Central memory CD4-positive, alpha-beta T cell (primary cell): ENCODE results near the gene KTI12.
"Not testable (repeated sequence)": the region's sequence is repeated elsewhere in the genome, so short reads cannot be mapped to it uniquely, and the experiment has no call there.

Experiments
- DNase-seq: peaks from one replicate; pipeline ENCODE4 v3.0.0; 2022

The KTI12 gene

GRCh38 chr1:52037402-52037814, 3.8 kb upstream of the KTI12 start:
- no peak for DNase-seq

DNA sequence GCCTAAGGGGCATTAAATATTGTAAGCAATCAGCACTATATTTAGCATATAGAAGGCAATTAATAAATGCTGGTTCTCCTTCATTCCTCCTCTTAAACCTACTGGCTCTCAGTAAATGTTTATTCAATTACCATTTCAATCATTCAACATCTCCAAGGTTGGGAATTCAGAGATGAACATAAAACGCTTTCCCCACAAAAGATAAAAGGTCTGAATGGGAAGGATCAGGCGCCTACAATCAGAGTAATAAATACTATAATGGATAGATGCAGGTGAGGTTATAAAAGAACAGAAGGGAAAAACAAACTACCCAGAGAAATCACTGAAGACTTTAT, 407 bp upstream of the KTI12 start:
- no peak for DNase-seq

GRCh38 chr1:52032785-52033131, 852 bp downstream of the KTI12 start:
- DNase-seq: no peak

GRCh38 chr1:52032124-52032784, 1.4 kb downstream of the KTI12 start:
- no peak for DNase-seq

- not testable (repeated sequence) for DNase-seq
Observed at GRCh38 chr1:52028839-52029238, 4.8 kb downstream of the KTI12 start.

- no peak for DNase-seq
Observed at GRCh38 chr1:52028328-52028727, 5.3 kb downstream of the KTI12 start.

GRCh38 chr1:52026278-52026677, 7.3 kb downstream of the KTI12 start:
- no peak for DNase-seq

DNA sequence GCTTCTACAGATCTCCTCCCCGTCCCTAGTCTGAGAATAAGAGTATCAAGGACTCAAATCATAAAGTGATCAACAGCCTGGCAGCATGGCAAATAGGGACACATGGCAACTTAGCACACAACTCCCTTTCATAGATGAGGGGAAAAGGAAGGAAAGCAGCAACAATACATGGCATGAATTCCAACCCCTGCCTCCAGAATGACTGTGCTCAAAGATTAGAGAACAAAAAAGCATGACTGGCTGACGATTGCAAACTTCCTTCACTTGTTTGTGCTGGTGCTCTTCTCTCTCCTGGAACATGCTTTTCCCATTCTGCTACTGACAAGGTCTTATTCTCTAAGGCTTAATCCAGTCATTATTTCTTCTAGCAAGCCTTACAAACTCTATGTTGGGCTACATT, 11.5 kb downstream of the KTI12 start:
- no peak for DNase-seq

- DNase-seq: no peak
Observed at GRCh38 chr1:52008071-52008809, 25.4 kb downstream of the KTI12 start.

DNA sequence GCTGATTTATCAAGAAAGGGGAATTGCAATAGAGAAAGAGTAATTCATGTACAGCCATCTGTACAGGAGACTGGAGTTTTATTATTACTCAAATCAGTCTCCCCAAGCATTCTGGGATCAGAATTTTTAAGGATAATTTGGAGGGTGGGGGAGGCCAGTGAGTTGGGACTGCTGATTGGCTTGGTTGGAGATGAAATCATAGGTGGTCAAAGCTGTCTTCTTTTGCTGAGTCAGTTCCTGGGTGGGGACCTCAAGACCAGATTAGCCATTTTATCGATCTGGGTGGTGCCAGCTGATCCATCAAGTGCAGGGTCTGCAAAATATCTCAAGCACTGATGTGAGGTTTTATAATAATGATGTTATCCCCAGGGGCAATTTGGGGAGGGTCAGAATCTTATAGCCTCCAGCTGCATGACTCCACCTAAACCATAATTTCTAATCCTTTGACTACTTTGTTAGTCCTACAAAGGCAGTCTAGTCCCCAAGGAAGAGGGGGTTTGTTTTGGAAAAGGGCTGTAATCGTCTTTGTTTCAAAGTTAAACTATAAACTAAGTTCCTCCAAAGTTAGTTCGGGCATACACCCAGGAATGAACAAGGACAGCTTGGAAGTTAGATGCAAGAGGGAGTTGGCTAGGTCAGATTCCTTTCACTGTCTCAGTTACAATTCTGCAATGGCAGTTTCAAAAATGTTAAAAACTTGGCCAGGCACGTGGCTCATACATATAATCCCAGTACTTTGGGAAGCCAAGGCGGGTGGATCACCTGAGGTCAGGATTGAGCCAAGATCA, 26.2 kb downstream of the KTI12 start:
- no peak for DNase-seq

DNA sequence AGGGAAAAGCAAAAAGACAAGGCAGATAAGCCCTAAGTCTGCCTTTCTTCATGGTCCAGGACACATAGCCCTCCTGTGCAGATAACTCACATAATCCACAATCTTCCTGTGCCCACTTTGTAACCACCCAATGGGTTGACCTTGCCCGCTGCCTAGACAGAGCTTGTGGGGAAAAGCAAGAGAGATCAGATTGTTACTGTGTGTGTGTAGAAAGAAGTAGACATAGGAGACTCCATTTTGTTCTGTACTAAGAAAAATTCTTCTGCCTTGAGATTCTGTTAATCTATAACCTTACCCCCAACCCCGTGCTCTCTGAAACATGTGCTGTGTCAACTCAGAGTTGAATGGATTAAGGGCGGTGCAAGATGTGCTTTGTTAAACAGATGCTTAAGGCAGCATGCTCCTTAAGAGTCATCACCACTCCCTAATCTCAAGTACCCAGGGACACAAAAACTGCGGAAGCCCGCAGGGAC, 27.5 kb downstream of the KTI12 start:
- DNase-seq: not testable (repeated sequence)

GRCh38 chr1:52005548-52005947, 28.1 kb downstream of the KTI12 start:
- not testable (repeated sequence) for DNase-seq

DNA sequence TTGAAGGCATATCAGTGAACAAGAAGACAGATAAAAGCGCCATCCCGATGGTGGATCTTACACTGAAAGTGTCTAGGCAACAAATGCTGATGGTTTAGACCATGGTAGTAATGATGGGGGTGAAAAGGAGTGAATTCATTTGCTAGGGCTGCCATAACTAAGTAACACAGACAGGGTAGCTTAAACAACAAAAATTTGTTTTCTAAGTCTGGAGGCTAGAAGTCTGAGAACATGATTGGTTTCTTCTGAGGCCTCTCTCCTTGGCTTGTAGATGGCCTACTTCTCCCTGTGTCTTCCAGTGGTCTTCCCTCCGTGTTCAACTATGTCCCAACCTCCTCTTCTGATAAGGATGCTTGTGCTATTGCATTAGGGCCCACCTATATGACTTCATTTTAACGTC, 29.7 kb downstream of the KTI12 start:
- DNase-seq: no peak

DNA sequence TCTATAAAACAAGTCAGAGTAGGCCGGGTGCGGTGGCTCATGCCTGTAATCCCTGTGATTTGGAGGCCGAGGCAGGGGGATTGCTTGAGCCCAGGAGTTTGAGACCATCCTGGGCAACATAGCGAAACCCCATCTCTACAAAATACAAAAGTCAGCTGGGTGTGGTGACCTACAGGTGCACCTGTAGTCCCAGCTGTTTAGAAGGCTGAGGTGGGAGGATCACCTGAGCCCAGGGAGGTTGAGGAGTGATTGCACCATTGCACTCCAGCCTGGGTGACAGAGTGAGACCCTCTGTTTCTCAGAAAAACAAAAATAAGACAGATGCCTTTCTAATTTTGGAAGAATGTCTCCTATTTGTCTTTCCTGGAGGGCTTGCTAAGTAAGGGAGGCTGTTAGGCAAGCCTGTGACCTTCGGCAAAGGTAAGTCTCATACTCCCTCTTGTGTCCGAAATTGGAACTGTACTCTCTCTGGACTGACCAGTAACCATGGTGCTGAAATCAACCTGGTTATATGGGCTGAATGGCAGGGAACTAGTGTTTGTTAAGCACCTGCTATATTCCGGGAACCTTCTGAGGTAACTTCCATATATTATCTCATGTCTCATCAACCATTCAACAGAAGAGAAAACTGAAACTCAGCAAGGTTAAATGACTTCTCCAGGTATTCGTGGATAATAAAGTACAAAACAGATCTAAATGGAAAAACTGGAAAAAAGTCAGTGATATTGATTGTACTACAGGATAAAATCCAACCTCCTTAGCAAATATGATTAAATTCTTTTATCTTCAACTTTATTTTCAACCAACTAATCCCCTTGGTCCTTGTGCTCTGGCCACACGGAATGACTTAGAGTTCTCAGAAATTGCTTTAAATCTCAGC, 31.3 kb downstream of the KTI12 start:
- peak; percentile 60 for DNase-seq

GRCh38 chr1:51998701-51999100, 34.9 kb downstream of the KTI12 start:
- no peak for DNase-seq

GRCh38 chr1:51997974-51998382, 35.6 kb downstream of the KTI12 start:
- DNase-seq: no peak

GRCh38 chr1:51990478-51990965, 43.1 kb downstream of the KTI12 start, which contains the start of gene RAB3B:
TSS of gene RAB3B (minus strand) at chr1:51990700. CDS start at chr1:51977117, 13,583 bp downstream.
- DNase-seq: peak; percentile 50

GRCh38 chr1:51989582-51990477, 43.8 kb downstream of the KTI12 start:
- no peak for DNase-seq

GRCh38 chr1:51988254-51988653, 45.4 kb downstream of the KTI12 start:
- no peak for DNase-seq

GRCh38 chr1:51986718-51987117, 46.9 kb downstream of the KTI12 start:
- DNase-seq: no peak

DNA sequence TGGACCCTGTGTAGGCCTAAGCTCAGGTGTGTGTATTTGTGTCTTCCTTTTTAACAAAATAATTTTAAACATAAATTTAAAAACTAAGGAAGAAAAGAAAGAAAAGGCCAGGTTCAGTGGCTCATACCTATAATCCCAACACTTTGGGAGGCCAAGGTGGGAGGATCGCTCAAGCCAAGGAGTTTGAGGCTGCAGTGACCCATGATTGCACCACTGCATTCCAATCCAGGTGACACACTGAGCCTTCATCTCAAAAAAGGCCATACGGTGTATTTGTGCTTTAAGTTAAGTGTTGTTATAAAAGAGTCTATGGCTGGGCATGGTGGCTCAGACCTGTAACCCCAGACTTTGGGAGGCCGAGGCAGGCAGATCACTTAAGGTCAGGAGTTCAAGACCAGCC, 51.4 kb downstream of the KTI12 start:
- no peak for DNase-seq
